ENCODE measurements around the gene DUSP1. TPM values are rescaled to one million over a fixed set of nuclear protein-coding genes. Genes with fewer than 3 reads are reported as not detected.

DUSP1 gene
- total and polyA plus RNA-seq, 2 donors (not counting 3 experiments of a cell fraction or from before 2014, with no cell fraction given) = 36.1 to 196 TPM

DNA sequence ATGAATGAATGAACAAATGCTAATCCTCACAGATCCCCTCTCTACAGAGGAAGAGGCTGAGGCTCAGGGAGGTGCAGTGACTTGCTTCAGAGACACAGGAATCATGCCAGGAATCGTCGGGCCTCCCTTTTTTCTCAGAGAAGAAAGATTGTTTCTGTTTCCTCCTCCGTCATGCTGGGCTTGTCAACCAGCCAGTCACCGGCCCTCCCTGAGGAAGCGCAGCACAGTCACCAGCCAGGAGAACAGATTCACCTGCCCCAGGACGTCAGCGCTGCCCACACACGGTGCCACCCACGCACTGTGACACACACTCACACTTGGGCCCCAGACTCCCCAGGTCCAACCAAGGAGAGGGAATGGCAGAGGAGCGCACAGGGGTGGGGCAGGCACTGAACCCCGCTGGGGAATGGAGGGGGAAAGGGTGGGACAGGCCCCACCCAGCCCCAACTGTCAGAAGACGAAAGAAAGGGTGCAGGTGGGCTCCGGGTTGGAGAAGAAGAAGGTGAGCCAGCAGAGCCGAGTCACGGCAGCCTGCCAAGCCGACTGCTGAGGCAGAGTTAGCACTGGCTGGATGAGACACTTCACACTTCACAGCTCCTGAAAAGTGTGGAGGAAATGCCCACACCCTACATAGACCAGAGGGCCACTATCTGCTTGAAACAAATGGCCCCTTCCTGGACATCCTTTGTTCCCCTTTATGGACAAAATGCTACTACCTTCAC, 49.2 kb upstream of the DUSP1 start:
- H2AFZ ChIP-seq (ENCODE audit: low read depth, low read length) = peak overlapping the region; percentile 7

More for the DNA sequence above, 49.2 kb upstream of the DUSP1 start:
- CTCF ChIA-PET = interaction anchor here (1.4 kb wide), 1 partner anchor 13 kb away, joined by 8 read pairs; no protein-coding TSS in a partner anchor
- Histone ChIP-seq H4K20me1 (replicated peaks; ENCODE audit: control insufficient read depth, extremely low read depth, insufficient read depth, low read length) (no peaks in the 10 kb centered on the region), H3K79me2 (ENCODE audit: control insufficient read depth, insufficient read depth, low read length) (no peaks in the 10 kb centered on the region), H3K4me3 (replicated peaks in 1 of 3; ENCODE audit: insufficient read depth in 1 of 3, low read depth in 1 of 3, low read length in 3 of 3) (no peak overlapping the region), H3K9me3 (replicated peaks; ENCODE audit: control insufficient read depth, insufficient read depth, low read length) (peaks cover under 1% of the 10 kb centered on the region), H3K4me2 (ENCODE audit: insufficient read depth, low read length) (no peak overlapping the region), H3K27me3 (ENCODE audit: control insufficient read depth in 2 of 2, insufficient read depth in 2 of 2, low read length in 2 of 2) (no peaks in the 10 kb centered on the region), H3K4me1 (ENCODE audit: control insufficient read depth, extremely low read depth, insufficient read depth, low read length) (no peaks in the 10 kb centered on the region), H3K27ac (ENCODE audit: insufficient read depth, low read depth, low read length) (no peak overlapping the region), H3K36me3 (ENCODE audit: control insufficient read depth in 2 of 2, extremely low read depth in 1 of 2, insufficient read depth in 2 of 2, low read length in 2 of 2) (no peaks in the 10 kb centered on the region), H3K9ac (replicated peaks; ENCODE audit: extremely low read depth, insufficient read depth, low read length) (no peak overlapping the region), H3K9me1 (replicated peaks; ENCODE audit: control insufficient read depth, extremely low read depth, insufficient read depth, low read length) (no peaks in the 10 kb centered on the region)
- FAIRE-seq (no peak), DNase-seq (ENCODE audit: low read depth, low spot score) (no peak)
- intact Hi-C loops (cut with micrococcal nuclease) = no loop called here
- POLR2A ChIA-PET = no interaction called here
- dilution Hi-C loops (cut with MboI; ENCODE audit: extremely low pct_ligation_motif_present, low sequenced_read_pairs) = no loop called here
- BruUV-seq (replicated peaks) = no TSS peak
- no peak for TF ChIP-seq JUN (IDR thresholded peaks at IDR 0.05; ENCODE audit: borderline replicate concordance, insufficient read depth, insufficient read length, low read depth)
- TF ChIP-seq, protein P1, sequence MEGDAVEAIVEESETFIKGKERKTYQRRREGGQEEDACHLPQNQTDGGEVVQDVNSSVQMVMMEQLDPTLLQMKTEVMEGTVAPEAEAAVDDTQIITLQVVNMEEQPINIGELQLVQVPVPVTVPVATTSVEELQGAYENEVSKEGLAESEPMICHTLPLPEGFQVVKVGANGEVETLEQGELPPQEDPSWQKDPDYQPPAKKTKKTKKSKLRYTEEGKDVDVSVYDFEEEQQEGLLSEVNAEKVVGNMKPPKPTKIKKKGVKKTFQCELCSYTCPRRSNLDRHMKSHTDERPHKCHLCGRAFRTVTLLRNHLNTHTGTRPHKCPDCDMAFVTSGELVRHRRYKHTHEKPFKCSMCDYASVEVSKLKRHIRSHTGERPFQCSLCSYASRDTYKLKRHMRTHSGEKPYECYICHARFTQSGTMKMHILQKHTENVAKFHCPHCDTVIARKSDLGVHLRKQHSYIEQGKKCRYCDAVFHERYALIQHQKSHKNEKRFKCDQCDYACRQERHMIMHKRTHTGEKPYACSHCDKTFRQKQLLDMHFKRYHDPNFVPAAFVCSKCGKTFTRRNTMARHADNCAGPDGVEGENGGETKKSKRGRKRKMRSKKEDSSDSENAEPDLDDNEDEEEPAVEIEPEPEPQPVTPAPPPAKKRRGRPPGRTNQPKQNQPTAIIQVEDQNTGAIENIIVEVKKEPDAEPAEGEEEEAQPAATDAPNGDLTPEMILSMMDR (IDR thresholded peaks at IDR 0.05; ENCODE audit: extremely low read depth in 1 of 2, insufficient read depth in 1 of 2, low read depth in 1 of 2, low read length in 2 of 2) = no peak
- no peak for TF ChIP-seq EZH2 (IDR thresholded peaks at IDR 0.05; ENCODE audit: borderline replicate concordance, low read depth, low read length, severe bottlenecking)
- TF ChIP-seq, protein P2, sequence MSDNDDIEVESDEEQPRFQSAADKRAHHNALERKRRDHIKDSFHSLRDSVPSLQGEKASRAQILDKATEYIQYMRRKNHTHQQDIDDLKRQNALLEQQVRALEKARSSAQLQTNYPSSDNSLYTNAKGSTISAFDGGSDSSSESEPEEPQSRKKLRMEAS (IDR thresholded peaks at IDR 0.05; ENCODE audit: insufficient read depth, insufficient read length) = no peak
- no peak for TF ChIP-seq MYC (IDR thresholded peaks at IDR 0.05; ENCODE audit: low read depth, low read length)
- no peak for TF ChIP-seq POLR2A (IDR thresholded peaks at IDR 0.05; ENCODE audit: low read depth, low read length)
- TF ChIP-seq FOS (IDR thresholded peaks at IDR 0.05; ENCODE audit: borderline replicate concordance, insufficient read depth, low read length) = no peak
- TF ChIP-seq GATA2 (IDR thresholded peaks at IDR 0.05; ENCODE audit: insufficient read depth, insufficient read length, low read depth, low read length) = no peak
- TF ChIP-seq POLR2AphosphoS5 (IDR thresholded peaks at IDR 0.05; ENCODE audit: insufficient read depth, low read depth, low read length) = no peak
